Fibroblast of mammary gland (primary cell): ENCODE measurements around the gene NOB1.

Experiments
- DNase-seq: peaks from one replicate; pipeline ENCODE4 v3.0.0-alpha.2; 2010; ENCODE audit warnings: low read depth
- H3K4me3 ChIP-seq: 2 replicates; pipeline ENCODE4 v1.5.1; 2011; ENCODE audit warnings: low read depth, mild to moderate bottlenecking, low read length, moderate library complexity; ENCODE audit not compliant: control insufficient read depth
- TF ChIP-seq, protein P1 (sequence below): conservative IDR thresholded peaks from 2 replicates; pipeline ENCODE4 v1.5.1; 2011; ENCODE audit warnings: low read depth, low read length, inconsistent platforms; ENCODE audit not compliant: control insufficient read depth, insufficient read depth

NOB1 gene

DNA sequence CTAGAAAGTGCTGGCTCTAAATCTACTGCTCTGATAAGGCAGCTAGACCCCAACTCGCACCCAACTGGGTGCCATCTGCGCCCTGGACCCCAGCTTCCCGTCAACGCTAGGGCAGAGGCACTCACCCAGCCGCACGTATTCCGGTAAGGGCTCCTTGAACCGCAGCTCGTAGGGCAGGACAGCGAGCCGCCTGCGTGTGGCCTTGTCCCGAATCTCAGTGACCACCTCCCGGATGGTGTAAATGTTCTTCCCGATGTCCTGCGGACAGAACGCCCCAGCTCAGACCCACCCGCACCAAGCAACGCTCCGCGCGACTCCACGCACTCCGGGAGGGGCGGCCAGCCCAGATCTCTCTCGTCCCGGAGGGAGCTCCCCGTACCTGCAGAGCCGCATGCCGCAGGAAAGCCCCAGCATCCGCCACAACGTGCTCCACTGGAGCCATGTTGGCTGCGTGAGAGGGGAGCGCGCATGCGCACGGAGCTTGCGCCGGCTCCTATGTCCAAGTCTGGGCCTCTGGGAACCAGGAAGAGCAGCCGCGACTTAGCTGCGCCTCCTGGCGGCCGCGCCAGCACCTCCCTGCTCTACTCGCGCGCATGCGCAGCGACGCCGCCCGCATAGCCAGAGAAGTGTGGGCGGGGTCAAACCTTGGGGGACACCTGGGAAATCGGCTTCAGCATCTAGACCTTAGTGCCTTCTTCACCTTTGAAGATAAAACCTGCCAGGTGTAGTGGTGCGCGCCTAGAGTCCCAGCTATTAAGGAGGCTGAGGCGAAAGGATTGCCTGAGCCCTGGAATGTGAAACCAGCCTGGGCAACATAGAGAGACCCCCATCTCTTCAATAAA is at the start of gene NOB1:
Gene NOB1 (minus strand): TSS at position 458 of the 842 bp plus-strand sequence. CDS start 16 bp downstream, at position 442.
- TF ChIP-seq, protein P1, sequence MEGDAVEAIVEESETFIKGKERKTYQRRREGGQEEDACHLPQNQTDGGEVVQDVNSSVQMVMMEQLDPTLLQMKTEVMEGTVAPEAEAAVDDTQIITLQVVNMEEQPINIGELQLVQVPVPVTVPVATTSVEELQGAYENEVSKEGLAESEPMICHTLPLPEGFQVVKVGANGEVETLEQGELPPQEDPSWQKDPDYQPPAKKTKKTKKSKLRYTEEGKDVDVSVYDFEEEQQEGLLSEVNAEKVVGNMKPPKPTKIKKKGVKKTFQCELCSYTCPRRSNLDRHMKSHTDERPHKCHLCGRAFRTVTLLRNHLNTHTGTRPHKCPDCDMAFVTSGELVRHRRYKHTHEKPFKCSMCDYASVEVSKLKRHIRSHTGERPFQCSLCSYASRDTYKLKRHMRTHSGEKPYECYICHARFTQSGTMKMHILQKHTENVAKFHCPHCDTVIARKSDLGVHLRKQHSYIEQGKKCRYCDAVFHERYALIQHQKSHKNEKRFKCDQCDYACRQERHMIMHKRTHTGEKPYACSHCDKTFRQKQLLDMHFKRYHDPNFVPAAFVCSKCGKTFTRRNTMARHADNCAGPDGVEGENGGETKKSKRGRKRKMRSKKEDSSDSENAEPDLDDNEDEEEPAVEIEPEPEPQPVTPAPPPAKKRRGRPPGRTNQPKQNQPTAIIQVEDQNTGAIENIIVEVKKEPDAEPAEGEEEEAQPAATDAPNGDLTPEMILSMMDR, result peak; percentile 93
- H3K4me3 ChIP-seq, result peak within 1 kb of the TSS; percentile 100
- DNase-seq, result peak; percentile 96

DNA sequence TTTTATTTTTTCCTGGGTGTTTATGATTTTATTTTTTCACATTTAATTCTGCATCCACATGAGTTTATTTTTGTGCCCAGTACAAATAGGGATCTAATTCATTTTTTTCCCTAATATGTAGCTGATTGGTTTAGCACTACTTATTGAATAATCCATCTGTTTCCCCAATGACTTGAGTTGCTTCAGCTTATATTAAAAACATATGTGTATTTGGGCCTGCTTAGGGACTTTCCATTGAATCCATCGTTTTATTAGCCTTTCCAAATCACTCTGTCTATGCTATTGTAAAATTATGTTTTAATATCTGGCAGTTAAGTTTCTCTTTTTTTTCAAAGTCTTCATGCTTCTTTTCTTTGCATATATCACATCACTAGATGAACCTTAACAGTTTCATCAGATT is 49.6 kb upstream of the NOB1 start:
- DNase-seq, result peak; percentile 55
- TF ChIP-seq, protein P1, result no peak
- no peak overlapping the region for H3K4me3 ChIP-seq

DNA sequence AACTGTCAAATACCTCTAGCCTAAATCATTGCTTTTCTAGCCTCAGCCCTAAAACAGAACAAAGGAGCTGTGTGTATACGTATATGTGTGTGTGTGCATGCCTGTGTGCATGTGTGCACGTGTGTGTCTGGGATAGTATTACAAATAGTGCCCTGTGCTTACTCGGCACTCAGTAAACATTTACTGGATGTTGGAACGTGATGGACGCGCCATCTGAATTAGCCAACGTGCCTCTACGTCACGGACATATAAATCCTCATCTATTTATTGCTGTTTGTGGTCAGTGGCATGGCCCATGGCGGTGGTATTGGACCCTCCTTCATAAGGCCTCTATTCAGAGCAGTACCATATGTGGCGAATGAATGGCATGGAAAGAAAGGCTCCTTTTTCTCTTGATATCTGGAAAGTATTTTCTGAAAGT is 44.9 kb upstream of the NOB1 start:
- peak; percentile 7 for DNase-seq
- TF ChIP-seq, protein P1, result no peak
- H3K4me3 ChIP-seq, result no peak overlapping the region

DNA sequence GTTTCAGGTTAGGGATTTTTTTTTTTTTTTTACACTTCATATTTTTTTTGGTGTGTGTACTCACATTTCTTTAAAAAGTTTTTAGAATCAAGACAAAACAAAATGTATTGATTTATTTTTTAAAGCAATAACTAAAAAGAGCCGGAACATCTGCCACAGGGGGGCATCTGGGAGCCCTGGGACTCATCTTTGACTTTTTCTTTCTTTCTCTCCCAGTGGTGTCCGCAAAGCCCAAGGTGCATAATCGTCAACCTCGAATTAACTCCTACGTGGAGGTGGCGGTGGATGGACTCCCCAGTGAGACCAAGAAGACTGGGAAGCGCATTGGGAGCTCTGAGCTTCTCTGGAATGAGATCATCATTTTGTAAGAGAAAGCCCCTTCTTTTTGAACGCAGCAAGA is 43.7 kb upstream of the NOB1 start:
- peak; percentile 38 for DNase-seq
- no peak overlapping the region for H3K4me3 ChIP-seq
- TF ChIP-seq, protein P1, result peak; percentile 58

DNA sequence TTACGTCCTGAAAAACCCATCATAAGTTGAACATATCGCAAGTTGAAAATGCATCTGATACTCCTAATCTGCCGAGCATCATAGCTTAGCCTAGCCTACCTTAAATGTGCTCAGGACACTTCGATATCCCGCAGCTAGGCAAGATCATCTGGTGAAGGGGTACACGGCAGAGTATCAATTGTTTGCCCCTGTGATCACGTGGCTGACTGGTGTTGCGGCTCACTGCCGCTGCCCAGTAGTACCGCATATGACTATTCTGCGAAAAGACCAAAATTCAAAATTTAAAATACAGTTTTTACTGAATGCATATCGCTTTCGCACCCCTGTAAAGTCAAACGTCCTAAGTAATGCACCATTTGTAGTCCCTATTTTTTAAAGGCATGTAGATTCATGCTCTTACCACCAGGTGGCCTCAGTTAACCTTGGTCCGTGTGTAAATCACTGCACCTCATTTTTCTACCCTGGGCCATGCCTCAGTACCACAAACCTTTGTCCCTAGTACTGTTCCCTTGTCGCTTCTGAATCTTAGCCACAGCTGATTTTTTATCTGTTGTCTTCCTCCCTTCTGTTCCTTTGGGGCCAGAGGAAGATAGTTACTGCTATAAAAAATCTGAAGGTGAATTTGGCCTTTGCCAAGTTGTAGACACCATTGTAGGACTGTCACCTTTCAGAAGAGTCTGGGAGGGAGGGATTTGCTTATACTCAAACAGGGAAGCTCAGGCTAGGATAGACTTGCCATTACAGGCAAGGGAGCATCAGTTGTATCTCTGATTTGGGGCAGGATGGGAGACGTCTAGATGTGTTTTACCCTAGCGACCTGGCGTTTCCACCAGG is 41.8 kb upstream of the NOB1 start:
- no peak overlapping the region for H3K4me3 ChIP-seq
- TF ChIP-seq, protein P1, result peak; percentile 94
- peak; percentile 82 for DNase-seq

DNA sequence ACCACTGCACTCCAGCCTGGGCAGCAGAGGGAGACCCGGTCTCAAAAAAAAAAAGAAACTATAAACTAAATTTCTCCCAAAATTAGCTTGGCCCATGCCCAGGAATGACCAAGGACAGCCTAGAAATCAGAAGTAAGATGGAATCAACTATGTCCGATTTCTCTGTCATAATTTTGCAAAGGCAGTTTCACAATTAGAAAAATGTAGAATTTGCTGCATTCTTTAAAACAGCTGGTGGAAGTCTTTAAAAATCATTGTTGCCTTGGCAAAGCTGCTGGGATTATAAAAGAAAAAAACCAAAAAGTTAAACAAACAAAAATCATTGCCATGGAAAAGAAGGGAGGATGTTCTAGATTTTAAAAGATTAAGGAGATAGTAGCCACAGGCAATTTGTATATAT is 39.8 kb upstream of the NOB1 start:
- no peak overlapping the region for H3K4me3 ChIP-seq
- no peak for DNase-seq
- TF ChIP-seq, protein P1, result no peak
